ENCODE data around the gene LAMB3.

Gene LAMB3

DNA sequence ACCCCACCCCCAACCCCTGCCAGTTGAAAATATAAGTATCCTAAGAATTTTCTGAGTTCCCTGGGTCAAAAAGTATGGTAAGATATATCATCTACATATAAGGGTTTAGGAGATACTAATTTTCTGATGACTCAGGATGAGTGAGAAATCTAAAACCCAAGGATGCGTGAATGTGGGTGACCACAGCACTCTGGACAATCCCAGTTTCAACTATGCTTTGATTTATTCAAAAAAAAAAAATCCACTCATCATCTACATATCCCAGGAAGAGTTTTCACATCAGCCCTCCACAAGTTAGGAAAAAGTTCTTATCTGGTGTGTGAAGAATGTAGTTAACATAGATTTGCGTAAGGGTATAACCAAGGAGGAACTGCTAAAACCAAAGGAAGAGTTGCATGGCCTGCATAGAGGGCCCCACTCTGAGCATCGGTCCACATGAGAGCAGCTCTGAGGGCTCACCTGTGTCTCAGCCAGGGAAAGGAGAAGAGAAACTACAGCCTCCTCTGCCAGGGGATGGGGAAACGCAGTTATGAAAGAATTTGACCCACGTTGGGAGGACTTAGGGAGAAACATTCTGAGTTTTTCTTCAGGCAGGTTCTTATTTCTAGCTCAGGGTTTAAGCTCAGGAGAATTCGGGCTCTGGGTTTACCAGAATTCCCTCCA, 18.8 kb downstream of the LAMB3 start:
- no peak for DNase-seq (ENCODE audit: low read depth)

DNA sequence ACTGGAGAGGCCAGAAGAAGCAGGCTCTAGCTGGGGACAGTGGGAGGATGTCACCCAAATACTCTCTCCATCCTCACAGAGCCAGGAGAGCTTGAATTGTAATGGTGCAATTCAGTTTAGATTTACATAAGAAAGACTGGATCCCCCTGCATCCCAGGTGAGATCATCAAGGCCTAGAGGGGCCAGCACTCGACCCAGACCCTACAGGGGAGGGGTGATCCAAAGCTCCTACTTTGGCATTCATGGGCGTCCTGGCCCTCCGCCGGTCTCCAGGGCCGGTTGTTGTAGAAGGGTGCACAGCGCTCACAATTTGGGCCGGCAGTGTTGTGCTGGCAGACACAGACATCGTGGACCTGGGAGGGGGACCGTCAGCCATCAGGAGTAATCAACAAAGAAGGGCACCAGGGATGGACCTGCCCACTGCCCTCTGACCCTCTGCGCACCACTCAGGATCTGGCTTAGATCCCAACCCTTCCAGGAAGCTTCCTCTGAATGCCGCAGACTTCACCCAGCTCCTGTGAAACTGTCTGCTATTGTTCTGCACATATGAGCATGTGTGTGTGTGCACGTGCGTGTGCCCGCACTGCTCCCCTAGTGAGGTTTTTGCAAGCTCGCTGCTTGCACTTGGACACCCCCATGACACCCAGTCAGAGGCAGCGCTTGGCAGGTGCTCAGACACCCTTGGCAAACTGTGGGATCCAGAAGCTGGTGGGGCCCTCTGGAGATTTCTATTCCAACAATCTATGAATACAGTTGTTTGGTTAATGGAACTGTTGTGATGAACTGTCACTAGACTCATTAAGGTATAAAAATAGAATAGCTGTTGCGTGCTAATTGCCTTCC, 21.6 kb downstream of the LAMB3 start:
- no peak for DNase-seq (ENCODE audit: low read depth)

DNA sequence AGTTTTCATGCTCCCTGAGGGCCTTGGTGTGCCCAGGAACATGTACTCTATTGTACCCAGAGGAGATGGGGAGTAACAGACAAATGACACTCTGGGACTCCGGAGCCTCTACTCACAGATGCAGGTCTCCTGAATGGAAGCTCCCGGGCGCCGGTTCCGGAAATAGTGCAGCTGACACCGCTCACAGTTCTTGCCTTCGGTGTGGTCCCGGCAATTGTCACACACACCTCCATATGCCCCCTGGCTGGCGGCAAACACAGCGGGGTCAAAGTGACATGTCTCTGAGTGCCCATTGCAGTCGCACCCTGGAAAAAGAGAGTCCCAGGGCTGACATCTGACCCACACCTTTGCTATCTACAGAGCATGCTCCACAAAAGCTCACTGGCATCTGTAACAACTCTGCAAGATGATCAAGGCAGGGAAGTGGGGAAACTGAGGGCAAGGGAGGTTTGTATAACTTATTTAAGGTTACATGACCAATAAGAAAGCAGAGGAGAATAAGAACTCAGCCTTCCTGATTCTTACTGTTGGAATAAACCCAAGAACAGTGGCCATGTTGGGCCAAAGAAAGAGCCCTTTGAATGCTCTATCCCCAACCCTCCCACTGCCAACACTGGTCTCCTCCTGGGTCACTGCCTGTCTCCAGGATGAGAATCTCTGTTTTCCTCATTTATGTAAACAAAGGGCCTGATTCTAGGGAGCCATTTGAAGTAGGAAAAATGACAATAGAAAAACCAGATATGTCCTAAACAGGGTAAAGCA, 22.4 kb downstream of the LAMB3 start:
- DNase-seq (ENCODE audit: low read depth): no peak

DNA sequence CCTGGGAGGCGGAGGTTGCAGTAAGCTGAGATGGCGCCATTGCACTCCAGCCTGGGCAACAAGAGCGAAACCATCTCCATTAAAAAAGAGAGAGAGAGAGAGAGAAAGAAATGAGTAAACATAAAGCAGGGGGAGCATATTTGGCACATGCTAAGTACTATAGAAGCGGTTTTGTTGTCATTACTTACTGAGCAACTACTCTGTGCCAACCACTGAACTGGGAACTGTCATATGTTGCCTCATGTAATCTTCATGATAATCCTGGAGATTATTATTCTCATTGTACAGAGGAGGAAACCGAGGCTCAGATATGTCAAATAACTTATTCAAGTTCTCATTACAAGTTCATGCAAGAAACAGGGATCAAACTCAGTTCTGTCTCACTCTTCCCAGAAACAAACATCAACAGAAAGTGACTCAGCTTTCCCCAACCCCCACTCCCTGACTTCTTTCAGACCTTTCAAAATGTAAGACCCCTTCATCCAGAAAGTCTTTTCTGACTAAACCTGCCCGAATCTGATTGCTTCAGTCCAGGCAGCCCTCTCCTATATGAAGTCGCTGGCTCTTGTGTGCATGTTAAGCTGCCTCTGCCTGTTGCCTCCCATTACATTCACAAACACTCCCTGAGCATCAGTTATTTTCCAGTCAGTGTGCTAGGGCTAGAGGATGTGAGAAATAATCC, 23.5 kb downstream of the LAMB3 start:
- no peak for DNase-seq (ENCODE audit: low read depth)

DNA sequence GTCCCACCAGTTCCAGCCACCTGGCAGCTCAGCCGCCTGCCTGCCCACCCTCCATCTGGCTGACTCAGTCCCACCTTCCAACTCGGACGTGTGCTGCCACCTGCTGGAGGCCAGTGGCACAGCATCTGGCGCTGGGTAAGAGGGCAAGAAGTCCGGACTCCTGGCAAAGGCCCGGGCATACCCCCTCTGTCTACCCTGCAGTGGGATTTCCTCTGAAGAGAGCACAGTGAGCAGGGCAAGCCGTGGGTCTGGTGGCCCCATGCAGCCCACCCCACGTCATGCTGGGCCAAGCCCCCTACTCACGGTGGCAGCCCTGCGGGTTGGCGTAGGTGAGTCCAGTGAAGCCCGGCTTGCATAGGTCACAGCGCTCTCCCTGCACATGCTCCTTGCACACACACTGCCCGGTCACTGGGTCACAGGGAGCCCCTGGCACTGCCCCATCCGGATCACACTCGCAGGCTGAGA, 24.5 kb downstream of the LAMB3 start:
- peak; percentile 78 for DNase-seq (ENCODE audit: low read depth)

DNA sequence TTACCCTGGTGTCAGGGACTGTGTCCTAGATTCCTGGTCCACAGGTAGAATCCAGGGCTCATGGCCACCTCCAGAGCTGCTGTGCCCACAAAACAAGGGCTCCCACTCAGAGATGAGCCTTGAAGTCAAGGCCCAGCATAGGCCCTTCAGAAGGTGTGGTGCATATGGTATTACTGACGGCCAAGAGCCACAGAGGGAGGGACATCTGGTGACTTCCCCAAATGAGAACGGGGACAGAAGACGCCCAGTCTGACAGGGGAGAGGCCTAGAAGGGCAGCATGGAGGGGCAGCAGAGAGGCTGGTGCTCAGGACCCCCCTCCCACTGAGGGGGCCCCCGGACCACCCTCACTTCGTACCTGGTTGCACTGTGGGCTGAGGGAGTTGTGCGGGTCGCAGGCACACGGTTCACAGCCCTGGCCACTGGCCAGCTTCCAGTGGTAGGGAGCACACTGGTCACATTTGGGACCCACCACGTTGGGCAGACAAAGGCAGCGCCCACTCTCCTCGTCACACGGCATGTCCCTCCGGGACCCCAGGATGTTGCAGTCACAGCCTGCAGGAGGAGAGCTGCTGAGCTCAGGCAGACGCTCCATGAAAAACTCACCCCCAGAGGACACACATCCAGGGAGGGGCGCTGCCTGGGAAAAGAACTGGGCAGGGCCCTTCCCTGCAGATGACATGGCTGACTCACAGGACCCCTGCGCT, 25.0 kb downstream of the LAMB3 start:
- no peak for DNase-seq (ENCODE audit: low read depth)

DNA sequence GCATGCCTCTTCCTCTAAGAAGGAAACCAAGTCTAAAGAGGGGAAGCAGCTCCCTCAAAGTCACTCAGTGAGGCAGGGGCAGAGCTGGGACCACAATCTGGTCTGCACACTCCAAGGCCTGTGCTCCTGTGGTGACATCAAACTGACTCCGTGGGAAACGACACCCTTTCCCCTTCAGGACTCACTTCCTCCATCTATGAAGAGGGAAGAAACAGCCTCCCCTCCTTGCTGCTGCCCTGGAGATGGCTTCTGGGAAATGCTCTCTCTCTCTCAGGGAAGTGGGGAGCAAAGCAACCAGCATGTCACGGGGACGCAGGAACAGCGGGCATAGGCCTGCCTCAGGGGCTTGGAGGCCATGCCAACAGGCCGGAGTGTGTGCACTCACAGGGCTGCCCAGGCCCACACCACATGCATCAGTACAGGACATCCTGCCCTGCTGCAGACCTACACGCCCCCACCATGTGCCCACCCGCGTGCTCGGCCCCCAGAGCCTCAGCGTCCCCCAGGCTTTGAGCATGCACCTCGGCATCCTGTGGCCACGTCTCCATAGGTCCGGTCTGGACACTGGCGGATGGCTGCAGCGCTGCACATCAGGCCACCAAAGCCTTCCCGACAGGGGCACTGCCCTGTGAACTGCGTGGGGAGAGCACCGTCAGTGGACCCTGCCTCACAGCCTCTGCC, 25.7 kb downstream of the LAMB3 start:
- DNase-seq (ENCODE audit: low read depth): no peak

DNA sequence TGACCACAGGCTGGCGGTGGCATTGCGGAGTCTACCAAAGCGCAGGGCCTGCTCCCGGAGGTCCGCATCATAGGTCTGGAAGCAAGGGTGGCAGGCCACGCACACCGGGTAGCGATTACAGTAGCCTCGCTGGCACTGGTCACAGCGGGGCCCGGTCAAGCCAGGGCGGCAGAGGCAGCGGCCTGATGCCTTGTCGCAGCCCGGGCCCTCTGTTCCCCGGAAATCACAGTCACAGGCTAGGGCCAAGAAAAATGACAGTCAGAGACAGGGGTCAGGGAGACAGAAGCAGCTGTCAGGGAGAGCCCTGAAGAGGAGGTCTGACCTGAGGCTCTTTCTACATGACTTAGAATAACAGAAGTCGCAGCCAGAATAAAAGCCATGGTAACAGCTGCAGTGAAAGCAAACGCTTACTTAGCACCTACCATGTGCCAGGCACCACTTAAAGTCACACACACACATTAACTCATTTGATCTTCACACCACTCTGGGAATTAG, 26.4 kb downstream of the LAMB3 start:
- DNase-seq (ENCODE audit: low read depth): no peak

DNA sequence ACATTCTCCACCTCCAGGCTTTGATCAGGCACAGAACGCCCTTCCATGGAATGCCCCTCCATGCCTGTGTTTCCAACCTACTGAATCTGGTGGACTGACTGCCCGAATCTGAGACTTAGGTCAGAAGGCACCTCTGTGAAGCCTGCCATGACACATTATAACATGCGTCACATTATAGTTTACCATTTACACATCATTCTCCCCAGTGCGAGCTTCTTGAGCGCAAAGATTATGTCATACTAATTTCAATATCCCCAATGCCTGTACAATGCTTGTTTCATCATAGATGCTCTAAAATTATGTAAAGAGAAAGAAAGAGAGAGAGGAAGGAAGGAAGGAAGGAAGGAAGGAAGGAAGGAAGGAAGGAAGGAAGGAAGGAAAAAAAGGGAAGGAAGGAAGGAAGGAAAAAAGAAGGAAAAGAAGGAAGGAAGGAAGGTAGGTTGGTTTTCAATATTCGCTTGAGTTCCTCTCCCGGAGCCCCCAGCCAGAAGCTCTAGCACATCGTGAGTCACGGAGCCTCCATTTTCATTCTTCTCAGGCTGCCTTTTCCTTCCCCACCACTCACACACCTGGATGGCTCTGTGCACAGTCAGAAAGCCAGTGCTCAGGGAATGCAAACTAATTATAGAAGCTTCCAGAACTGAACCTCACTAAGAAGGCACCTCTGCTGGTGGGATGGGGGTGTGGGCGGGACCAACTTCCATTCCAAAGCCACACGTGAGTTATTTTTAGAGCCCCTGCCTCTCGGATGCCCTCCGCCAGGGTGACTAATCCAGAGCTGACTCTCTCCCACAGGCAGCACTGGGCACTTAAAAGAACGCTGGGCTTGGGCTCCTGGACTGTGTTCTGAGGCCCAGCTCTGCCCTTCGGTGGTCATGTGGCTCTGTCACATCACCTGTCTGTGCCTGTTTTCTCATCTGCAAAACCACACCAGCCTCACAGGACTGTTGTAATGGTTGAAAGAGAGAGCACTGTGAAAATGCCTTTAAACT, 27.4 kb downstream of the LAMB3 start:
- DNase-seq (ENCODE audit: low read depth): no peak

DNA sequence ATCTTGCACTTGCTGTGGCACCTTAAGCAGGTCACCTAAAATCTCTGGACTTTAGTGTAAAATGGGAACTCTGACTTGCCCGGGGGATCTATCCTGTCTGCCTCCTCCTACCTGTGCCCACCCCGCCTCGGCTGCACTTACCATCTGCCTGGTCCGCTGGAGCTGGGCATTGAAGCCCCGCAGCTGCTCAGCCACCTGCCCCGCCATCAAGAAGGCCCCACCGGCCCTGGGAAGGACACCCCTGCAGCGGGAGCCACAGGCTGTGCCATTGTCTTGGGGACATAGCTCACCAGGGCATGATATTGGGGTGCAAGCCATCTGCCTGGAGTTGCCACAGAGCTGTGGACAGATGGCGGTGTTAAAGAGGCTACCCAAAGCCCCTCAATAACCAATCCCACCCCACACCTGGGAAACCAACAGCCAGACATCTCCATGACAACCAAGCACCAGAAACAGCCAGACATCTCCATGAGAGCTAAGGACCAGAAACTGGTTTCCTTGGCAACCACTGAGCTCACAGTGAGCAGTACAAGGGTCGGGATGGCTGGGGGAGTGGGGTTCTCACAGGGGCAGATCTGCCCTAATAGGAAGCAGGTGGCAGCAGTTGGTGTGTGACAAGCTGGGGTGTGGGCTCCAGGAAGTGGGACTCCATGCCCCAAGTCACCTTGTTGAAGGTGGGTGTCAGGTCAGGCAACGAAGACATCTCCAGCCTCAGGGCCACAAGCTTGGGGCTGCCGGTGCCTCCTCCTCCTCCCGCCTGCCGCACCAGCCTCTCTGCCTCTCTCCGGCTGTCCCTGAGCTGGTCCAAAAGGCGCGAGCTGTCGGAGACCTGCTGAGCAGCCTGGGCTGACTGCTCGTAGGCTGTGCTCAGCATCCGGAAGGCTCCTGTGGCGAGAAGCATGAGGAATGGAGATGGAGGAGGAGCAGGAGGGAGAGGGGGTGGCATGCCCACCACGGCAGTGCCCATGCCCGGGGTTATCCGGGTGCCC, 29.1 kb downstream of the LAMB3 start:
- DNase-seq (ENCODE audit: low read depth): no peak

DNA sequence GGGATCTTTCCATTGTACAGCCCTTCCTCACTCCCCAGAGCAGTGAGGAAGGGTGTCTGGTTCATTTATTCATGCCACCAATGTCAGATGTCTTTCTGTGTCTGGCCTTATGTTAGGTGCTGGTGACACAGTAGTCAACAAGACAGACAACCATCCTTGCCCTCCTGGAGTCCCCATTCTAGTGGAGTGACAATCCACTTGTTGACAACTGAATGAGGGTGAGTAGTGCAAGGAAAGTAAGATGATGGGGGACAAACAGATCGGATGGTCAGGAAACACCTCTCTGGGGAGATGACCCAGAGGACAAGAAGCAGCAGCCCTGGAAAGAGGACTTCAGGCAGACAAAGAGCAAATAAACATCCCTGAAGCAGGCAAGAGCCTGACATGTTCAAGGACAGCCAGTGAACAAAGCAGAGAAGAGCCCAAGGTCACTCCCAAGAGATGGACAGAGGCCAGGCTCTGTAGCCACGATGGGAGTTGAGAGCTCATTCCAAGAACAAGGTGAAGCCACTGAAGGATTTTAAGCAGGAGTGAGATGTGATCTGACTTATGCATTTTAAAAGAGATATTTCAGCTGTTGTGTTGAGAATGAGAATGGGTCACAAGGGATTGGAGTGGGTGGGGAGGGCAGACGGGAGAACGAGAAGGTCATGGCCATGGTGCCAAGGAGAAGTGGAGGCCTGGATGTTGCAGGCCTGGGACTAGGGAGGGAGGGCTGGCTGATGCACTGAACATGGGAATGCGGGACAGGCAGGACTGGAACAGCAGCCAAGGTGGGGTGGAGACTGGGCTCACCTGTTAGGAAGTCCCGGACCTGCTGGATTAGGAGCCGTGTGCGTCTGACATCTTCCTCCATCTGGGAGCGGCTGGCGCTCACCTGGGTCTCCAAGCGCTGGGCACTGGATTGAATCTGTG, 30.2 kb downstream of the LAMB3 start:
- DNase-seq (ENCODE audit: low read depth): no peak

DNA sequence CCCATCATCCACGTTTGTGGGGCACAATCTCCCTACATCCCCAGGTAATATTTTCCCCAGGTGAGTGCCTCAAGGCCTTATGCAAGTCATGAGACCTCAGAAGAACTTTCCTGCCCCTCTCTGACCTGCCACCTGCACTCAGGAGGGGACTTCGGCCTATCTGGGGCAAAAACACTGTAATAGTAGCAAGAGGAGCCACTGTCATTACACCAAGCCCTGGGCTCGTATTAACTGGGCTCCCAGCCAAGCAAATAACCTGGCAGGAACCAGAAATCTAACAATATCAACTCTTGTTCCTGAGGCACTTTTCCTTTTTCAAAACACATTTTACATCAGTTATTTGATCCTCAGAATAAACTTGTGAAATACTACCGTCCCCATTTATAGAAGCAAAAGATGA, 30.9 kb downstream of the LAMB3 start:
- DNase-seq (ENCODE audit: low read depth): no peak

DNA sequence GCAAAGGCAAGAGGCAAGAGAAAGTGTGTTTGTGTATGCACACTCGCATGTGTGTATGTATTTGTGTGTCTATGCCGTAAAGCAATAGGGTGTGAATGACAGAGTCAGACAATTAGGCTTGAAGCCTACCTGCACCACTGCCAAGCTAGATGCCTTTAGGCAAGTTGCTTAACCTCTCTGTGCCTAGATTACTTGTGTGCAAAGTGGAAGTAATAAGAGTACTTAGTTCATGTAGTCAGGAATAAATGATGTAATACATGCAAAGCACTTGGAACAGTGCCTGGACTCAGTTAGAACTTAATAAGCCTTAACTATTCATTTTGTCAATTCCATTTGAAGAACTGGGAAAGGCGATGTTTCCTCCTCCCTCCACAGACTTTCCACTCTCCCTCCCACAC, 31.7 kb downstream of the LAMB3 start:
- no peak for DNase-seq (ENCODE audit: low read depth)

DNA sequence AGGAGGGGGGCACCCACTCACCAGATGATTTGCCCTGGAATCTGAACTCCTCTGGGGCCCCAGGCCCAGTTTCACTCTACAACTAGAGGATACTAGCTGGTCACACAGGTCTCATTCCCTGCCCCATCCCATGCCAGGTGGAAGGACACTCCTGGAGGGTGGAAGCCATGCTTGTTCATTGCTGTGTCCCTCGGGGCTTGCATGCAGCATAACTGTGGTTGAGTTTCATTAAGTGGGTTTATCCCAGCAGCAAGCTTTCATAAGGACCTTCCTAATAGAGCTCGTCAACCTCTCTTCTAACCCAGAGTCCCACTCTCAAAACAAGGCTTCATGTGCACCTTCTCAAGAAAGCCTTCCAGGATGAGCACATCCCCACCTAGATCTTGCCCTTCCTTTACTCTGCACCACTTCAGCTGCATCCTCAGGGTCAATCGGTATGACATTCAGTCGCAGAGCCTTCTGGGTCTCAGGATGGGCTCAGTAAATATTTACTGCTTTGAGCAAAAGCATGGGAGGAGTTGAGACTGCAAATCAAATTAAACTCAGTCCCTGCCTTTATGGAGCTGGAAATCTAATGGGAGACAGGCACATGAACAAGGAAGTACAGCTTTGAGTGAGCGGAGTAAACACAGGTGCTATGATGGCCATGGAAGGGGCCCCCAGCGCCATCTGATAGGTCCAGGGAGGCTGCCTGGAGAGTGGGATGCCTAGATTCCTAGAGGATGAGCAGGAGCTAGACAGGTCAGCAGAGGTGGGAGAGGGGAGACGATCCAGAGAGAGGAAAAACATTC, 32.3 kb downstream of the LAMB3 start:
- no peak for DNase-seq (ENCODE audit: low read depth)

DNA sequence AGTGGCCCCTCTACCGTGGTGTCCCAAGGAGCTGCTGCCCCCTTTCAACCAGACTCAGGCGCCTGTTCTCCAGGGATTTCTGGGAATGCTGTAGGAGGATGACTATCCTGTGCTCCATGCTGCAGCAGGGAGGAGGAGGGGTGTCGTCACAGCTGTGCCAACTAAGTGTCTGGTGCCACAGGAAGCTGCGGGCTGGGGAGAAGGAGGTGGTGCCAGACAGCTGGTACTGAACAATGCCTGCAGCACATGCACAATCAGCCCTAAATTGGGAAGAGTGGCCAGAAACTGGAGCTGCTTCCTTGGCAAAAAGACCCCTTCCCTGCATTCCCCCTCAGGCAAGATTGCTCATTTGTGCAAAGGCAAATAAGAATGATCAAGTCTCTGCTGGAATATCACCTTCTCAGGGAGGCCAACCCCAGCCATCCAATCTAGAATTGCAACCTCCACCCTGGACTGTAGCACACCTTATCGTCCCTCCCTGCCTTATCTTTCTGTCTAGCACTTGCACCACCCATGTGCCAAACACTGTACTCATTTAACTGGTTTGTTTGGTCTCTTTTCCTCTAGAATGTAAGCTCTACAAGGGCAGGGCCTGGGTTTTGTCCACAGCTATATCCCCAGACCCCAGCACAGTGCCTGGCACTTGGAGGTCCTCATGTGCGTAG, 33.3 kb downstream of the LAMB3 start:
- no peak for DNase-seq (ENCODE audit: low read depth)

DNA sequence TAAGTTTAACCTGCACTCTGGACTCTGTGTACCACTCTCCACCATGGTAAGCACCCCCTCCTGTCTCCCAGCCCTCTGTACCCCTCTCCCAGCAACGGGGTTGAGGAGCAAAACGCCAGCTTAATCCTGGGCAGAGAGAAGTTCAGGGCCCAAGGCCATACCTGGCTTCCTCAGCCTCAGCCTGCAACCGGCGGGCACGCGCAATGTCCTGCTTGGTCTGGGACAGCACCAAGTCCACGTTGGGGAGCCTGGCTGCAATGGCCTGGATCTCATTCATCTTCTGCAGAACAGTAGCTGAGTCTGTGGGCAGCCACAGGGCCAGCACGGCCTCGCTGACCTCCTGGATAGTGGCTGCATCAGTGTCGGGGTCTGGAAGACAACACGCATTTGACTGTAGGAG, 33.9 kb downstream of the LAMB3 start:
- DNase-seq (ENCODE audit: low read depth): no peak
